Prostate gland (tissue), 2 donors: ENCODE data around the gene OSBPL9.

Source experiments
- CTCF ChIP-seq, 4 experiments: fragments of 200-600 bp in 2 of 4; fragments of 450-650 bp in 2 of 4; sonication (generic) in 2 of 4; IDR thresholded peaks; 1 replicate in 3 of 4; 2 replicates in 1 of 4; pipeline ENCODE4 v1.5.1; 2016 to 2019; ENCODE audit warnings: antibody characterized with exemption in 4 of 4, mild to moderate bottlenecking in 2 of 4, moderate library complexity in 2 of 4
- POLR2A ChIP-seq: fragments of 450-650 bp; IDR thresholded peaks from one replicate; pipeline ENCODE4 v1.6.1; 2016; ENCODE audit warnings: antibody characterized with exemption, mild to moderate bottlenecking

DNA sequence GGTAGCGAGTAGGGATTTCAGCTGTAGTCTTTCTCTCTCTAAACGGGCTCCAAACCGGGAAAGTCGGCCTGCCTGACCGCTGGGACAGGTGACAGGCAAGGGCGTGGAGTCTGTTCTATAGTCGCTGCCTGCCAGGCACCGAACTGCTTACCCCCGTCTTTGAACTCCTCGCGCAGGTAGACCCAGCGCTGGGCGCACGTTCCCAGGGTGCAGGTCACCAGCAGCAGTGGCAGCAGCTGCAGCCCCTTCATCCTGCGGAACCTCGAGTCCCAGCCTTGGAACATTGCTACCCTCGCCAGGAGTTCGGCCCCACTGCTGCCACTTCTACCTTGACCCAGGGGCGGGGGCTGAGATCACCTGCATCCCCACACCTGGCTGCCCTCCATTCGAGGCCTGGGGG is 22.2 kb upstream of the OSBPL9 start:
- TF ChIP-seq CTCF (IDR thresholded peaks at IDR 0.05) (no peak), POLR2A (no peak)
